ENCODE results near the gene FHL1.

FHL1 gene

GRCh38 chrX:136195247-136195646 lies 47.9 kb downstream of the FHL1 start:
- DNase-seq (ENCODE audit: low read depth in 1 of 2, low spot score in 1 of 2), result no peak
- in situ Hi-C loops (cut with HindIII; ENCODE audit: low pct_unique_long_range_greater_than_20kb, low sequenced_read_pairs), result no loop called here
- TF ChIP-seq JUND (IDR thresholded peaks at IDR 0.05; ENCODE audit: low read depth), result no peak

- no peak for TF ChIP-seq JUND (IDR thresholded peaks at IDR 0.05; ENCODE audit: low read depth)
- DNase-seq (ENCODE audit: low read depth in 1 of 2, low spot score in 1 of 2), result no peak
- in situ Hi-C loops (cut with HindIII; ENCODE audit: low pct_unique_long_range_greater_than_20kb, low sequenced_read_pairs), result no loop called here
These were observed 49.4 kb downstream of the FHL1 start for GRCh38 chrX:136196691-136197155.

DNA sequence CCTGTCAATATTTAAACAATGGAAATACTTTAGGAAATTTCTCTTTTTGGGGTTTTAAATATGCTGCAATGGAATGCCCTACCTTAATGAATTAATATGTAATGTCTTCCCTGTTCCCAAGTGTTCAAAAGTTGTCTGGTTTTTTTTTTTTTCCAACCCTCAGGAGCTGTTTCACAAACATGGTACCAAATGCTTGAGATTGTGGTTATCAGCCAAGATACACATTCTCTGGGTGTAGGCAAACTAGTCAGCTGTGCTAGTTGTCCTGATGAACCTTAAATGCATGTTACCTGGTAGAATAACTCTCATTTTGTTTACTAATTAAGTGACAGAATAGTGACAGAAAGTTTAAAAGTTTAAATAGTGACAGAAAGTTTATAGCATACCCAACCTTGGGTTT lies 50.7 kb downstream of the FHL1 start:
- TF ChIP-seq JUND (IDR thresholded peaks at IDR 0.05; ENCODE audit: low read depth), result no peak
- in situ Hi-C loops (cut with HindIII; ENCODE audit: low pct_unique_long_range_greater_than_20kb, low sequenced_read_pairs), result no loop called here
- no peak for DNase-seq (ENCODE audit: low read depth in 1 of 2, low spot score in 1 of 2)

DNA sequence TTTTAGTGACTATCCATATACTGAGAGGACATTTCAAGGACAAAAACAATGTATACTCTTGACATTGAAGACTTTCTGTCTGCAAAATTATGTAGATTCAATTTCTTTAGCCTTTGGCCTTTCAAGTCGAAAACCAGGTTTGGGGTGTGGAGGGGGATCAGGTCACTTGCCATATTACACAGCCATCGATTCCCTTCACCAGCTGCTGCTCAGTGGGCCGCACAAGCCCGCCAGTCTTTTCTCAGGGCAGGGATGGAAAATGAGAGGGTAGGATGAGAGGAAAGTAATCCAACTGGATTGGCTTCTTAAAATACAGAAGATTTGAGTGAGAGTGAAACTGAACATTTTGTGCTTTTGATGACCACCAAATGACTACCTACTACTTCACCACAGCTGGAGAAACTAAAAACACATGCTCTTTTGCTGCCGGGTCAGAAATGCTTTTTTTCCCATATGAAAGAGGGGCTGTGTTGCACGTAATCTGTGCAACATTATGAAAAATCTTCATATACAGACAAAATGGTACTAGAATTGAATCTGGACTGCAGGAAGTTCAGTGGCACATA lies 51.4 kb downstream of the FHL1 start:
- no peak for TF ChIP-seq JUND (IDR thresholded peaks at IDR 0.05; ENCODE audit: low read depth)
- in situ Hi-C loops (cut with HindIII; ENCODE audit: low pct_unique_long_range_greater_than_20kb, low sequenced_read_pairs), result no loop called here
- DNase-seq (ENCODE audit: low read depth in 1 of 2, low spot score in 1 of 2), result no peak

GRCh38 chrX:136199365-136199764 lies 52.0 kb downstream of the FHL1 start:
- in situ Hi-C loops (cut with HindIII; ENCODE audit: low pct_unique_long_range_greater_than_20kb, low sequenced_read_pairs), result no loop called here
- TF ChIP-seq JUND (IDR thresholded peaks at IDR 0.05; ENCODE audit: low read depth), result no peak
- no peak for DNase-seq (ENCODE audit: low read depth in 1 of 2, low spot score in 1 of 2)

- DNase-seq (ENCODE audit: low read depth in 1 of 2, low spot score in 1 of 2), result peak in 1 of 2 experiments; percentile 20
- no peak for TF ChIP-seq JUND (IDR thresholded peaks at IDR 0.05; ENCODE audit: low read depth)
- in situ Hi-C loops (cut with HindIII; ENCODE audit: low pct_unique_long_range_greater_than_20kb, low sequenced_read_pairs), result no loop called here
These were observed 53.1 kb downstream of the FHL1 start for GRCh38 chrX:136200466-136200865.

DNA sequence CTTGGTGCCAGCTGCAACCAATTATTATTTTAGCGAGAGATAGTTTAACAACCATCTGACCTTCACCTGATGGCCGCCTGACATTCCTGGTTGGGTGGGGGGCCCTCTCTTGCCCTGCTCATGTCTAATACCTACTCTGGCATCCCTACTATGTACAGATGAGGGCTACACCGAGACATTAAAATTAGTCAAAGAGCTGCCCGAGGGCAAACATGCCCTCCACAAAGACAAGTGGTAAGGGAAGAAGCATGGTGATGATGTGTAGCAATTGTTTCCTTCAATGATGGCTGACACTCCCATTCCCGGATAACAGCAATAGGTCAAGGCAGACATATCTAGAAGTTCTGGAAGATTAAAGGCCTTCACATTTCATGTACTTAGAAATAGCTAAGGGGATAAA lies 54.3 kb downstream of the FHL1 start:
- DNase-seq (ENCODE audit: low read depth in 1 of 2, low spot score in 1 of 2), result no peak
- in situ Hi-C loops (cut with HindIII; ENCODE audit: low pct_unique_long_range_greater_than_20kb, low sequenced_read_pairs), result no loop called here
- no peak for TF ChIP-seq JUND (IDR thresholded peaks at IDR 0.05; ENCODE audit: low read depth)

DNA sequence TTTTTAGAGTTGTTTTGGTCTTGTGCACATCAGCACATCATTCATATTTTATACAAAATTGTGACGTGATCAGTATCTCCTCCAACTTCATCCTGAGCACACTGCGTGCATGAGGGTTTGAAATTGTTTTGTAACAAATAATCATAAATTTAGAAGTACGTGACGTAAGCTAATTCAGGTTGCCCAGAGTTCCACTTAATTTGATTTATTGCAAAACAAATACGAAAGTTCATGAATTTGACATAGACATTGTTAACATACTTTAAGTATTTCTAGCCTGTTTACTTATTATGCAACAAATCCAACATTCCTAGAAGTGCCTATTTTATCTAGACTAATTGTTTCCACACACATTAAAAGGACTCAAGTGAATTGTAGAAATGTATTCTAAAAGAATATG lies 55.6 kb downstream of the FHL1 start:
- DNase-seq (ENCODE audit: low read depth in 1 of 2, low spot score in 1 of 2), result peak in 1 of 2 experiments; percentile 3
- in situ Hi-C loops (cut with HindIII; ENCODE audit: low pct_unique_long_range_greater_than_20kb, low sequenced_read_pairs), result no loop called here
- no peak for TF ChIP-seq JUND (IDR thresholded peaks at IDR 0.05; ENCODE audit: low read depth)

GRCh38 chrX:136203438-136203837 lies 56.1 kb downstream of the FHL1 start:
- no peak for DNase-seq (ENCODE audit: low read depth in 1 of 2, low spot score in 1 of 2)
- in situ Hi-C loops (cut with HindIII; ENCODE audit: low pct_unique_long_range_greater_than_20kb, low sequenced_read_pairs), result no loop called here
- no peak for TF ChIP-seq JUND (IDR thresholded peaks at IDR 0.05; ENCODE audit: low read depth)

- in situ Hi-C loops (cut with HindIII; ENCODE audit: low pct_unique_long_range_greater_than_20kb, low sequenced_read_pairs), result no loop called here
- no peak for TF ChIP-seq JUND (IDR thresholded peaks at IDR 0.05; ENCODE audit: low read depth)
- no peak for DNase-seq (ENCODE audit: low read depth in 1 of 2, low spot score in 1 of 2)
These were observed 56.6 kb downstream of the FHL1 start for GRCh38 chrX:136203951-136204350.

DNA sequence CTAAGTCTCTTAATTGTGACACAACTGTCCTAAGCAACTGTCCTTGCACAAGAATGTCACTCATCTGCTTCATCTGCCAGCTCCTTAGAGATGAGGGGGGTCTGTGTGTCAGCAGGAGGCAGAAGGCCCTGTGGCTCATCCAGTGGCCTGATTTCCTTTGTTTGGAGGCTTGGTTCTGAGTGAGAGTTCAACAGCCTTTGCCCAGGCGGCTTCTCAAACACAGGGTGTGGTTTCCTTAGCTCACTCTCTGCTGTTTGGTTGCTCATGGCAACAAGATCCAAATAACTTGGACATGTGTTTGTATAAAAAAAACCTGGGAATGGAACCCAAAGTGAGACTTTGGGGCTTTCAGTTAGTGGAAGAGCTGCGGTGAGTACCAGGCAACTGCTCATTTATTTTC lies 57.2 kb downstream of the FHL1 start:
- no peak for TF ChIP-seq JUND (IDR thresholded peaks at IDR 0.05; ENCODE audit: low read depth)
- no peak for DNase-seq (ENCODE audit: low read depth in 1 of 2, low spot score in 1 of 2)
- in situ Hi-C loops (cut with HindIII; ENCODE audit: low pct_unique_long_range_greater_than_20kb, low sequenced_read_pairs), result no loop called here

DNA sequence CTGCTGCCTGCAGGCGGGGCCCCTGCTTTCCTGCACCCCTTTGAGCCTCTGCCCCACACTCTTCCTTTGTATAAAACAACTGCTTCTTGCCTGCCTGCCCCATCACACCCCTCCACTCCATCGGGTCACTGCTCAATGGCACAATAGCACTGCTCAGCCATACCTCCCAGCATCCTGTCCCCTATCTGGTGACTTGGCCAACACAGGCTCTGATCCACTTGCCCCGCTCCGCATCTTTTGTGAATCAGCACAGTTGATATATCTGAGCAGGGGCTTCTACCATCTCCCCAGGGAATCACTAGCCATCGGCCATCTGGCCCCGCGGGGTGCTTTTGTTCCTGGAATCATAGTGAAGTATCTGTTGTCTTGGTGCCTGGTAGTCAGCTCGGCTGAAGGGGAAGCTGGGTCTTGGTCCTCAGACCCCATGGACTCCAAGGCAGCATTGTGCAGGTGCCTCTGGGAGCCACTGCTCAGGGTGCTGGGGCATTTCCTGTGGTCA lies 58.6 kb downstream of the FHL1 start:
- no peak for TF ChIP-seq JUND (IDR thresholded peaks at IDR 0.05; ENCODE audit: low read depth)
- in situ Hi-C loops (cut with HindIII; ENCODE audit: low pct_unique_long_range_greater_than_20kb, low sequenced_read_pairs), result no loop called here
- DNase-seq (ENCODE audit: low read depth in 1 of 2, low spot score in 1 of 2), result no peak

DNA sequence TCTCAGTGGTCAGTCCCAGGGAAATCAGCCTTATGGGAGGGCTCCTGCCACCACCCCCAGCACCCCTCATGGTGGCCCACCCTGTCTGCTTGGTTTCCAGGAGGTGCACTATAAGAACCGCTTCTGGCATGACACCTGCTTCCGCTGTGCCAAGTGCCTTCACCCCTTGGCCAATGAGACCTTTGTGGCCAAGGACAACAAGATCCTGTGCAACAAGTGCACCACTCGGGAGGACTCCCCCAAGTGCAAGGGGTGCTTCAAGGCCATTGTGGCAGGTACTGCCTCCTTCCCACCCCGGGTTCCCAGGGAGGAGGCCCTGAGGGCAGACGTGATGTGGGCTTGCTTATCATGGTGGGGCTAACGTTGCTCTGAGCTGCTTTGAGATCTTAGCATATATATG lies 59.6 kb downstream of the FHL1 start:
- DNase-seq (ENCODE audit: low read depth in 1 of 2, low spot score in 1 of 2), result no peak
- no peak for TF ChIP-seq JUND (IDR thresholded peaks at IDR 0.05; ENCODE audit: low read depth)
- in situ Hi-C loops (cut with HindIII; ENCODE audit: low pct_unique_long_range_greater_than_20kb, low sequenced_read_pairs), result no loop called here

- TF ChIP-seq JUND (IDR thresholded peaks at IDR 0.05; ENCODE audit: low read depth), result no peak
- no peak for DNase-seq (ENCODE audit: low read depth in 1 of 2, low spot score in 1 of 2)
- in situ Hi-C loops (cut with HindIII; ENCODE audit: low pct_unique_long_range_greater_than_20kb, low sequenced_read_pairs), result no loop called here
These were observed 60.2 kb downstream of the FHL1 start for GRCh38 chrX:136207546-136207945.

Measured in T47D (cell line).